ENCODE data around the gene ARHGAP15.

Gene ARHGAP15

GRCh38 chr2:143604566-143604959, 475.3 kb downstream of the ARHGAP15 start:
- TF ChIP-seq, protein P1, sequence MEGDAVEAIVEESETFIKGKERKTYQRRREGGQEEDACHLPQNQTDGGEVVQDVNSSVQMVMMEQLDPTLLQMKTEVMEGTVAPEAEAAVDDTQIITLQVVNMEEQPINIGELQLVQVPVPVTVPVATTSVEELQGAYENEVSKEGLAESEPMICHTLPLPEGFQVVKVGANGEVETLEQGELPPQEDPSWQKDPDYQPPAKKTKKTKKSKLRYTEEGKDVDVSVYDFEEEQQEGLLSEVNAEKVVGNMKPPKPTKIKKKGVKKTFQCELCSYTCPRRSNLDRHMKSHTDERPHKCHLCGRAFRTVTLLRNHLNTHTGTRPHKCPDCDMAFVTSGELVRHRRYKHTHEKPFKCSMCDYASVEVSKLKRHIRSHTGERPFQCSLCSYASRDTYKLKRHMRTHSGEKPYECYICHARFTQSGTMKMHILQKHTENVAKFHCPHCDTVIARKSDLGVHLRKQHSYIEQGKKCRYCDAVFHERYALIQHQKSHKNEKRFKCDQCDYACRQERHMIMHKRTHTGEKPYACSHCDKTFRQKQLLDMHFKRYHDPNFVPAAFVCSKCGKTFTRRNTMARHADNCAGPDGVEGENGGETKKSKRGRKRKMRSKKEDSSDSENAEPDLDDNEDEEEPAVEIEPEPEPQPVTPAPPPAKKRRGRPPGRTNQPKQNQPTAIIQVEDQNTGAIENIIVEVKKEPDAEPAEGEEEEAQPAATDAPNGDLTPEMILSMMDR (IDR thresholded peaks at IDR 0.05), result no peak
- H3K4me3 ChIP-seq (ENCODE audit: low read depth in 1 of 2, low read length in 1 of 2), result no peak overlapping the region

DNA sequence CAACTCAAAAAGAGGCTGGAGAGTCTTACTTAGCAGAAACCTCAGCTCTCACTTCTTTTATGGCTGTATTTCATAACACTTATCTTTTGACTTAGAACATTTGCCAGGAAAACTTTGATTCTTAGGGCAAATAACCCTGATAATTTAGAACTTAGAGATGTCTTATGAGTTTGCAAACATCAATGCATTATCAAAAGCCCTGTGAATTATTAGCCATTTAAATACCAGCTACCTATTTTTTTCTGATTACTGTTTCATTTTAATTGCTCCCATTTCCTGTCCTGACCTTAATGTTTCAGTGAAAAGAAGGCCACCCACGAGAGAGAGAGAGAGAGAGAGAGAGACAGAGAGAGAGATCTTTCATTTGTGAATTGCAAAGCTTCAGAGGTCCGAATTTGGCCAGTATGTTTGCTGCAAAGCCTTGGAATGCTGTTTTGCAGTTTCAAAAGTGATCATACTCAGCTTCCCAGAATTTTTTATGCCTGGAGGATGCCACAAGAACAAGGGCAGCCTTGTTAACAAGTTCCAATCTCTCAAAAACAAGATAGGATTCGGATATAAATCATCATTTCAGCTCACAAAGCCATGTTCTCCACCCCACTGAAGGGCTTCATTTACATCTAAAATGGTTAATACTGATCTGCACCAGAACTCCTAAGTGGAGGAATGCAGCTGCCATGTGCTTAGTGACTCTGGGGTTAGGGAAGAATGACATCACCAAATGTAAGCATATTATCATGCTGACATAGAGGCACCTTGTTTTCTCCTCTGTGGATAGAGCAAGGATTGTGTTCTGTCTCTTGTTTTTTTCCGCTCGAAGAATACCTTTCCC, 478.2 kb downstream of the ARHGAP15 start:
- peaks cover 24% of the 10 kb centered on the region for H3K36me3 ChIP-seq
- no peaks in the 10 kb centered on the region for H3K9me3 ChIP-seq
- no peaks in the 10 kb centered on the region for H3K4me1 ChIP-seq (ENCODE audit: control insufficient read depth in 1 of 2, insufficient read depth in 1 of 2, low read depth in 1 of 2, low read length in 1 of 2)
- H3K27me3 ChIP-seq, result no peaks in the 10 kb centered on the region
- H3K27ac ChIP-seq, result no peak overlapping the region
- TF ChIP-seq, protein P1 (IDR thresholded peaks at IDR 0.05), result no peak
- no peak overlapping the region for H3K4me3 ChIP-seq (ENCODE audit: low read depth in 1 of 2, low read length in 1 of 2)

More at GRCh38 chr2:143604566-143604959, 475.3 kb downstream of the ARHGAP15 start:
- H3K9me3 ChIP-seq, result no peaks in the 10 kb centered on the region
- no peaks in the 10 kb centered on the region for H3K4me1 ChIP-seq (ENCODE audit: control insufficient read depth in 1 of 2, insufficient read depth in 1 of 2, low read depth in 1 of 2, low read length in 1 of 2)
- no peaks in the 10 kb centered on the region for H3K27me3 ChIP-seq
- H3K36me3 ChIP-seq, result peaks cover 17% of the 10 kb centered on the region
- H3K27ac ChIP-seq, result no peak overlapping the region

- TF ChIP-seq, protein P1 (IDR thresholded peaks at IDR 0.05), result no peak
Observed at GRCh38 chr2:143608063-143608423, 478.8 kb downstream of the ARHGAP15 start.

GRCh38 chr2:143608758-143609157, 479.5 kb downstream of the ARHGAP15 start:
- H3K4me1 ChIP-seq (ENCODE audit: control insufficient read depth in 1 of 2, insufficient read depth in 1 of 2, low read depth in 1 of 2, low read length in 1 of 2), result no peaks in the 10 kb centered on the region
- H3K27me3 ChIP-seq, result no peaks in the 10 kb centered on the region
- no peak overlapping the region for H3K4me3 ChIP-seq (ENCODE audit: low read depth in 1 of 2, low read length in 1 of 2)
- H3K9me3 ChIP-seq, result no peaks in the 10 kb centered on the region
- TF ChIP-seq, protein P1 (IDR thresholded peaks at IDR 0.05), result no peak
- peaks cover 21% of the 10 kb centered on the region for H3K36me3 ChIP-seq
- no peak overlapping the region for H3K27ac ChIP-seq

More at GRCh38 chr2:143608063-143608423, 478.8 kb downstream of the ARHGAP15 start:
- no peak overlapping the region for H3K27ac ChIP-seq
- H3K36me3 ChIP-seq, result peaks cover 21% of the 10 kb centered on the region
- no peaks in the 10 kb centered on the region for H3K27me3 ChIP-seq
- no peak overlapping the region for H3K4me3 ChIP-seq (ENCODE audit: low read depth in 1 of 2, low read length in 1 of 2)
- H3K4me1 ChIP-seq (ENCODE audit: control insufficient read depth in 1 of 2, insufficient read depth in 1 of 2, low read depth in 1 of 2, low read length in 1 of 2), result no peaks in the 10 kb centered on the region
- H3K9me3 ChIP-seq, result no peaks in the 10 kb centered on the region

- Histone ChIP-seq H3K4me3 (ENCODE audit: low read depth in 1 of 2, low read length in 1 of 2) (no peak overlapping the region), H3K27me3 (no peaks in the 10 kb centered on the region), H3K9me3 (no peaks in the 10 kb centered on the region), H3K4me1 (ENCODE audit: control insufficient read depth in 1 of 2, insufficient read depth in 1 of 2, low read depth in 1 of 2, low read length in 1 of 2) (peaks cover 10 to 18% of the 10 kb centered on the region in 2 experiments), H3K27ac (no peak overlapping the region), H3K36me3 (peaks cover 21% of the 10 kb centered on the region)
- TF ChIP-seq, protein P1 (IDR thresholded peaks at IDR 0.05), result no peak
Observed at GRCh38 chr2:143611336-143611735, 482.1 kb downstream of the ARHGAP15 start.

All from neutrophil (primary cell).